IMR-90 (cell line): ENCODE results near the gene CDC6. TPM values are rescaled to one million over a fixed set of nuclear protein-coding genes. Genes with fewer than 3 reads are reported as not detected.

Source experiments
- ATAC-seq: fragments of 200-7000 bp; cut with Tn5 transposase; 2 replicates; pipeline ENCODE4 v1.9.1; 2020; ENCODE audit warnings: low read depth, mild to moderate bottlenecking, moderate library complexity
- BruUV-seq: library from RNA; stranded (reverse); fragments of 400-500 nt; replicated peaks from 2 replicates; lab custom pipeline; 2021; lab: Mats Ljungman, UMichigan
- CTCF ChIA-PET: fragments of 300-600 bp; formaldehyde crosslinking; extraction: SDS; loops from one replicate; lab custom pipeline; 2021; ENCODE audit warnings: antibody characterized with exemption; lab: Yijun Ruan, JAX
- POLR2A ChIA-PET: fragments of 300-600 bp; sonication (Branson Sonifier 250); formaldehyde crosslinking; loops from one replicate; lab custom pipeline; 2022; ENCODE audit warnings: antibody characterized with exemption; ENCODE audit not compliant: unreplicated experiment; lab: Charles Lee
- DNase-seq: peaks from one replicate; pipeline ENCODE4 v3.0.0; 2013
- H2AFZ ChIP-seq: replicated peaks from 2 replicates; pipeline ENCODE3; 2013; ENCODE audit warnings: low read length, mild to moderate bottlenecking; ENCODE audit not compliant: poor library complexity
- H2AK5ac ChIP-seq: 2 replicates; pipeline ENCODE4 v1.6.1; 2013; ENCODE audit warnings: low read depth, low read length, inconsistent platforms
- H2AK9ac ChIP-seq: replicated peaks from 2 replicates; pipeline ENCODE3; 2013; ENCODE audit warnings: mild to moderate bottlenecking, low read depth, low read length, moderate library complexity; ENCODE audit not compliant: poor library complexity
- H2BK120ac ChIP-seq: 2 replicates; pipeline ENCODE4 v1.6.1; 2013; ENCODE audit warnings: low read depth, low read length, inconsistent platforms
- H2BK15ac ChIP-seq: 3 replicates; pipeline ENCODE4 v1.6.1; 2013; ENCODE audit warnings: low read depth, low read length, inconsistent platforms
- H2BK20ac ChIP-seq: 2 replicates; pipeline ENCODE4 v1.6.1; 2013; ENCODE audit warnings: low read depth, mild to moderate bottlenecking, inconsistent platforms, low read length, moderate library complexity
- H2BK5ac ChIP-seq: 2 replicates; pipeline ENCODE4 v1.6.1; 2013; ENCODE audit warnings: mild to moderate bottlenecking, low read depth, low read length, inconsistent platforms; ENCODE audit not compliant: poor library complexity, severe bottlenecking
- H3K14ac ChIP-seq: replicated peaks from 2 replicates; pipeline ENCODE4 v1.6.1; 2013; ENCODE audit warnings: low read depth, low read length, inconsistent platforms
- H3K18ac ChIP-seq: 2 replicates; pipeline ENCODE4 v1.6.1; 2013; ENCODE audit warnings: low read depth, low read length, control low read depth
- H3K23ac ChIP-seq: 2 replicates; pipeline ENCODE4 v1.6.1; 2013; ENCODE audit warnings: low read depth, low read length, inconsistent platforms
- H3K27ac ChIP-seq: 2 replicates; pipeline ENCODE4 v1.5.1; 2013; ENCODE audit warnings: mild to moderate bottlenecking, control low read depth, low read length; ENCODE audit not compliant: insufficient read depth
- H3K27me3 ChIP-seq: 2 replicates; pipeline ENCODE4 v1.6.1; 2013; ENCODE audit warnings: low read length; ENCODE audit not compliant: control insufficient read depth, insufficient read depth
- H3K36me3 ChIP-seq: 2 replicates; pipeline ENCODE4 v1.6.1; 2013; ENCODE audit warnings: low read length, mixed read lengths; ENCODE audit not compliant: control insufficient read depth, insufficient read depth
- H3K4ac ChIP-seq: 2 replicates; pipeline ENCODE4 v1.6.1; 2013; ENCODE audit warnings: low read depth, low read length, inconsistent platforms
- H3K4me1 ChIP-seq: 2 replicates; pipeline ENCODE4 v1.6.1; 2013; ENCODE audit warnings: low read length, mixed read lengths; ENCODE audit not compliant: control insufficient read depth, insufficient read depth
- H3K4me2 ChIP-seq: 2 replicates; pipeline ENCODE4 v1.6.1; 2013; ENCODE audit warnings: low read depth, mild to moderate bottlenecking, control low read depth, low read length, moderate library complexity
- H3K4me3 ChIP-seq: 2 replicates; pipeline ENCODE4 v1.5.1; 2013; ENCODE audit warnings: low read depth, mild to moderate bottlenecking, control low read depth, low read length, moderate library complexity; ENCODE audit not compliant: insufficient read depth
- H3K56ac ChIP-seq: 2 replicates; pipeline ENCODE4 v1.6.1; 2013; ENCODE audit warnings: low read length, inconsistent platforms; ENCODE audit not compliant: insufficient read depth; ENCODE audit errors: extremely low read depth
- H3K79me1 ChIP-seq, 2 experiments: 2 replicates each; pipeline ENCODE4 v1.6.1; 2013; ENCODE audit warnings: low read length in 2 of 2, inconsistent platforms in 1 of 2, low read depth in 1 of 2
- H3K9ac ChIP-seq: 2 replicates; pipeline ENCODE4 v1.6.1; 2013; ENCODE audit warnings: low read depth, low read length, control low read depth
- H3K9me1 ChIP-seq: 2 replicates; pipeline ENCODE4 v1.6.1; 2013; ENCODE audit warnings: low read length, inconsistent platforms; ENCODE audit not compliant: insufficient read depth
- H3K9me3 ChIP-seq: 2 replicates; pipeline ENCODE4 v1.6.1; 2013; ENCODE audit warnings: low read length; ENCODE audit not compliant: control insufficient read depth, insufficient read depth
- H4K20me1 ChIP-seq: 2 replicates; pipeline ENCODE4 v1.6.1; 2013; ENCODE audit warnings: low read length, inconsistent platforms; ENCODE audit not compliant: insufficient read depth
- H4K5ac ChIP-seq: 2 replicates; pipeline ENCODE4 v1.6.1; 2013; ENCODE audit warnings: mild to moderate bottlenecking, low read depth, low read length, control low read depth
- H4K8ac ChIP-seq, 2 experiments: 2 replicates each; pipeline ENCODE4 v1.6.1; 2013; ENCODE audit warnings: low read depth in 2 of 2, low read length in 2 of 2, control low read depth in 1 of 2, inconsistent platforms in 1 of 2
- H4K91ac ChIP-seq: 2 replicates; pipeline ENCODE4 v1.6.1; 2013; ENCODE audit warnings: low read depth, low read length, inconsistent platforms; ENCODE audit not compliant: insufficient read depth
- WGBS, 2 experiments: methylation state at CpG; one replicate each; pipeline versions ENCODE4 v1.1.5 to v1.1.7; 2013; ENCODE audit warnings: missing lambda C conversion rate in 2 of 2; ENCODE audit not compliant: insufficient read length in 1 of 2; ENCODE audit errors: extremely low coverage in 2 of 2; 5-methylcytosine and 5-hydroxymethylcytosine counted together
- dilution Hi-C: fragments of 300-500 bp; cut with HindIII; formaldehyde crosslinking; loops from one replicate; pipeline ENCODE4 v1.14.3; 2018; ENCODE audit warnings: low sequenced_read_pairs; ENCODE audit not compliant: unreplicated experiment
- in situ Hi-C: fragments of 300-500 bp; cut with MboI; formaldehyde crosslinking; loops from 3 replicates; pipeline ENCODE4 v1.14.3; 2019; ENCODE audit warnings: low sequenced_read_pairs, inconsistent platforms, mixed read lengths
- intact Hi-C: fragments of 100-400 bp; cut with micrococcal nuclease; formaldehyde crosslinking; loops from 2 replicates; pipeline ENCODE4 v1.10.0; 2022
- polyA plus RNA-seq, 3 experiments: library from polyadenylated mRNA; depleted of rRNA; stranded (reverse); fragments of >200 nt; gene quantifications; 2 replicates each; pipeline ENCODE4 v1.2.3, GENCODE V29; 2012; ENCODE audit warnings: low replicate concordance in 1 of 3
- total RNA-seq: library from RNA; depleted of rRNA; stranded (reverse); fragments of >200 nt; gene quantifications from 2 replicates; pipeline ENCODE4 v1.2.3, GENCODE V29; 2012
- TF ChIP-seq, protein P1 (sequence below): conservative IDR thresholded peaks from 2 replicates; pipeline ENCODE4 v1.5.1; 2012; ENCODE audit warnings: mild to moderate bottlenecking, low read depth, low read length, improper control_type of control experiment
- TF ChIP-seq, protein P2 (sequence below): fragments of 150-350 bp; IDR thresholded peaks from 2 replicates; pipeline ENCODE4 v1.6.1; 2017; ENCODE audit warnings: mild to moderate bottlenecking, antibody characterized with exemption, low read length, low read depth

CDC6 gene
- total and polyA plus RNA-seq, 2 of the 4 experiments (the other 2 are of a cell fraction): 15.3 to 25.6 TPM

DNA sequence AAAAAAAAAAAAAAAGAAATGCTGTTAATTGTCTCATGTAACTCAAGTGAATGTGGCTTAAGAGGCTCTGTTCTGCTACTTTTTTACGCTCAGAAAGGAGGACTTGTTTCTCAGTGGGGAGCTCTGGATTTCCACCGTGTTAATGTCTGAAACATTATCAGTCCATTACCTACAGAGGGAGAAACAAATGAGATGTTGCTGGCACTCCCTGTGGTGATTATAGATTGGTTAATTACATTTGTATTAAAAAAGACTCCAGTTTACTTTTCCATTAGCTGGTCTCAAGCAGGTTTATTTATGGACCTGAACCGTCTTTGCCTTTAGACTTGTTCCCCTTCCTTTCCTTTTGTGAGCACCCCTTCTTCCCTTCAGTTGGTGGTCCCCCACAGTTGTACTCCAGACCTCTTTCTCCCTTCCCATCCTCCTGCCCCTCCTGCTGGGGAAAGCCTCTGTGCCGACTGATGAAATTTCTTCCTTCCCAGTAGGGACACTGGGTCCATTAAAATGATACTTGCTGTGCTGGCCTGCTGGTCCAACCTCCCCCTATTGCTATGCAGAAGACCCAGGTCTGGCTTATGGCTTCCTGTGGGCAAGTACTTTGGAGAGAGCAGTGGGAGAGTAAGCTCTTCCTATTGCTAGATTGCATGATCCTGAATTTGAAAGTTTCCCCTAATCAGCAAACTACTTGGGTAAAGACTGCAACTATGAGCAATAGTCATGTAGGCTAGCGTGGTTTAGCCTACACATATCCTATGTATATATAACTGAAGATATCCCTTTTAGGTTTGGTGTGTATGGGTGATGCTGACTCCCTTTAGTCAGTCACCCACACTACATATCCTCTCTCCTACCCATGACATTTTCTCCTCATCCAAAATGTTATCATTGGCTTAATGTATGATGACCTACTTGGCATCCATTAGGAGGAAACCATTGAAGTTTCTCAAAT is 8.1 kb downstream of the CDC6 start:
- ATAC-seq: no peak
- BruUV-seq: no TSS peak

More for the DNA sequence above, 8.1 kb downstream of the CDC6 start:
- Histone ChIP-seq H3K14ac (no peak overlapping the region), H4K8ac (no peak overlapping the region), H4K5ac (no peak overlapping the region), H3K9me3 (no peaks in the 10 kb centered on the region), H2BK20ac (no peak overlapping the region), H4K91ac (no peak overlapping the region), H2AFZ (no peak overlapping the region), H3K4ac (no peak overlapping the region), H3K27ac (no peak overlapping the region), H3K9ac (no peak overlapping the region), H3K4me2 (no peak overlapping the region), H2BK15ac (no peak overlapping the region), H3K79me1 (peaks cover 9 to 20% of the 10 kb centered on the region in 2 experiments; a peak in 3 of 4 replicates), H3K36me3 (peaks cover 2% of the 10 kb centered on the region), H3K27me3 (no peaks in the 10 kb centered on the region), H2AK9ac (no peak overlapping the region), H3K56ac (no peak overlapping the region), H3K9me1 (peaks cover 3% of the 10 kb centered on the region), H2AK5ac (no peak overlapping the region), H3K4me3 (no peak overlapping the region), H4K20me1 (no peaks in the 10 kb centered on the region), H3K23ac (no peak overlapping the region), H3K4me1 (peaks cover 4% of the 10 kb centered on the region; the same call in 1 of the 2 replicates), H2BK120ac (no peak overlapping the region), H2BK5ac (no peak overlapping the region), H3K18ac (no peak overlapping the region)
- TF ChIP-seq, protein P1, sequence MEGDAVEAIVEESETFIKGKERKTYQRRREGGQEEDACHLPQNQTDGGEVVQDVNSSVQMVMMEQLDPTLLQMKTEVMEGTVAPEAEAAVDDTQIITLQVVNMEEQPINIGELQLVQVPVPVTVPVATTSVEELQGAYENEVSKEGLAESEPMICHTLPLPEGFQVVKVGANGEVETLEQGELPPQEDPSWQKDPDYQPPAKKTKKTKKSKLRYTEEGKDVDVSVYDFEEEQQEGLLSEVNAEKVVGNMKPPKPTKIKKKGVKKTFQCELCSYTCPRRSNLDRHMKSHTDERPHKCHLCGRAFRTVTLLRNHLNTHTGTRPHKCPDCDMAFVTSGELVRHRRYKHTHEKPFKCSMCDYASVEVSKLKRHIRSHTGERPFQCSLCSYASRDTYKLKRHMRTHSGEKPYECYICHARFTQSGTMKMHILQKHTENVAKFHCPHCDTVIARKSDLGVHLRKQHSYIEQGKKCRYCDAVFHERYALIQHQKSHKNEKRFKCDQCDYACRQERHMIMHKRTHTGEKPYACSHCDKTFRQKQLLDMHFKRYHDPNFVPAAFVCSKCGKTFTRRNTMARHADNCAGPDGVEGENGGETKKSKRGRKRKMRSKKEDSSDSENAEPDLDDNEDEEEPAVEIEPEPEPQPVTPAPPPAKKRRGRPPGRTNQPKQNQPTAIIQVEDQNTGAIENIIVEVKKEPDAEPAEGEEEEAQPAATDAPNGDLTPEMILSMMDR: no peak
- TF ChIP-seq, protein P2, sequence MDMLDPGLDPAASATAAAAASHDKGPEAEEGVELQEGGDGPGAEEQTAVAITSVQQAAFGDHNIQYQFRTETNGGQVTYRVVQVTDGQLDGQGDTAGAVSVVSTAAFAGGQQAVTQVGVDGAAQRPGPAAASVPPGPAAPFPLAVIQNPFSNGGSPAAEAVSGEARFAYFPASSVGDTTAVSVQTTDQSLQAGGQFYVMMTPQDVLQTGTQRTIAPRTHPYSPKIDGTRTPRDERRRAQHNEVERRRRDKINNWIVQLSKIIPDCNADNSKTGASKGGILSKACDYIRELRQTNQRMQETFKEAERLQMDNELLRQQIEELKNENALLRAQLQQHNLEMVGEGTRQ: no peak
- ChIA-PET CTCF (no interaction called here), POLR2A (no interaction called here)
- no peak for DNase-seq
- in situ Hi-C loops (no loop called here), intact Hi-C loops (no loop called here), dilution Hi-C loops (no loop called here)
- WGBS, 2 experiments: 100% methylated on average over 1 of the region's 5 CpGs; no CpG with 5 or more reads in 1 of the 2 experiments
